Fibroblast of upper back skin (primary cell): ENCODE measurements around the gene PSMA7.

Source experiments
- DNase-seq: peaks from one replicate; pipeline ENCODE4 v3.0.0-alpha.2; 2013

The PSMA7 gene

DNA sequence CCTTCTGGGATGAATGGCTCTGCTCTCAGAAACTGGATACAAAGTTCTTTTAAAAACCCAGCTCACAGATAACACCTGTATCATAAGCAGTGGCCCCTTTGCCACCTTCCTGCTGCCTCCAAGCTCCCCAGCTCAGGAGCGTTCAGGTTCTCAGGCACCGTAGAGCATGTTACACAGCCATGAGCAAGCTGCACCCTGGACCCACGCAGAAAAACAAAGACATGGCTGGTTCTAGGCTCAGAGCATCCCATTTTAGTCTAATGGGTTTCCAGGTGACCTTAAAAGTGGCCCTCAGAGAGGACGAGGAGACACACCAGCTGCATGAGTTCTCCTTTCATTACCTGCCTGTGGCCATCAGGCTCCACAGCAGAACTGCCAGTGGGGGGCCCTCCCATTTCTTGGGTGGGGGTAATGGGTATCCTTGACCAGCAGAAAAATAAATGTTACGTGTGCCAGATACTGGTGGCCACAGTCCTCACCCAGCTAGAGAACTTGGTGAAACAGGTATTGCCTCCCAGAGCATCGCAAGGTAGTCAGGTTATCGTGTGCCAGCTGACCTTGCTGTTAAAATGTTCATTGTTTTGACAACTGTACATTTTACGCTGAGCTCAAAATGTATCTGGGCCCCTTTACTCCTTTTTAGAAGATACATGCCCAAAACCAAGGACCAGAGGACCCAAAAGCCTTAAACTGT lies 7.5 kb downstream of the PSMA7 start:
- no peak for DNase-seq

DNA sequence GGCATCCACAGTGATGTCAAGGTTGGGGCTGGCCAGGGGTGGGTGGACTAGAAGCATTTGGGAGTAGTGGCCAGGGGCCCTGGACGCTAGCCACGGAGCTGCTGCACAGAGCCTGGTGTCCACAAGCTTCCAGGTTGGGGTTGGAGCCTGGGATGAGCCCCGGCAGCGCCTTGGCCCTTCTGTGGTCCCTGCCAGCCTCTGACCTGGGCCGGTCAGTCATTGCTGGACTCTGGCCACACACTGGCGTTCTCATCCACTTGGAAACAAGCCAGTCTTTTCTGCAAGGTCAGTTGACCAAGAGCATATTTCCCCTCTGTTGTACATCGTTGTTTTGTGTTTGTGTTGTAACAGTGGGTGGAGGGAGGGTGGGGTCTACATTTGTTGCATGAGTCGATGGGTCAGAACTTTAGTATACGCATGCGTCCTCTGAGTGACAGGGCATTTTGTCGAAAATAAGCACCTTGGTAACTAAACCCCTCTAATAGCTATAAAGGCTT lies 8.4 kb downstream of the PSMA7 start:
- DNase-seq: no peak

DNA sequence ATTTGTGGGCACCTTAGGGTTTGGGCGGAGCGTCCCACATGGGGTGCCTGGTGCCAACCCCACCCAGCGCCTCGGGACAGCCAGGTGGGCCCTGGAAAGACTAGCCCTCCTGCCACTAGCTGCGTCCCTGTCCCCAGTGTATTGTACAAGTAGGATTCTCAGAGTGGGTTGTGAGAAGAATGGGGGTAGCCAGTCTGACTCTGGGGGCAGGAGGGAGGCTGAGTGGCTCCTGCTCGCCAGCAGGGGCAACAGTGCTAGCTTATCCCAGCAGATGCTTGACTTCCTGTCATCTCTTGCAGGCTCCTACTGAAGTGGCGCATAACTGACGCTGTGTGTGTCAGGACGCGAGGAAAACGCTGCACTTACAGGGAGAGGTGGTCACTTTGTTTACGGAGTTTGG lies 9.3 kb downstream of the PSMA7 start:
- DNase-seq: no peak

DNA sequence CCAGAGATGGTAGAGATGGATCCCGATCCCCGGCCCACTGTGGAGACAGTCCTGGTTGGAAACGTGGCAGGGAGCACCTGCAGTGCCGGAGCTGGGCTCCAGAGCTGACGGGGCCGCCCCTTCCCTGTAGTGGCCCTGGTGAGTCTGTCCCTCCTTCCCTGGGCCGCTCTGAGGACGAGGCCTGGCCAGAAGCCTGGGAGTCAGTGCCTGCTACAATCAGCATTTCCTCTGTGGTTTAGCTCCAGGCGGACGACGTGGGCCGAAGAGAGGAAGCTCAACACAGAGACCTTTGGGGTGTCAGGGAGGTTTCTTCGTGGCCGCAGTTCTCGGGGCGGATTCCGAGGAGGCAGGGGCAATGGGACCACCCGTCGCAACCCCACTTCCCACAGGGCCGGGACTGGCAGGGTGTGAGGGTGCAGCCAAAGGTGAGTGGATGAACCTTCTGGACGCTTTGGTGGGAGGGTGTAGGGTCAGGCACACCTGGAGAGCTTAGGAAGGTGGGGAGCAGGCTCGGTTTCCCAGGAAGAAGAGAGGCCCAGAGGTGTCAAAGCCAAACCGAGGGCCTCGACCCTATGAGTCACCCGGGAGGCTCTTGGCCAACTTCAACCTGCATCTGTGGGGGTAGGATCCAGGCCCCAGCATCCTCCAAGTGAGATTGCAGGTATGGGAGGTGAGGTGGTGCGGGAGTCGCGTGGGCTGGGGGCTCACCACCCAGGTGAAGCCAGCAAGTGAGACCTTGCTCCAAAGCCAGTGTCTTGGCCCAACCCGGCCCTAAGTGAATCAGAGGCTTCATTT lies 9.9 kb downstream of the PSMA7 start:
- no peak for DNase-seq

DNA sequence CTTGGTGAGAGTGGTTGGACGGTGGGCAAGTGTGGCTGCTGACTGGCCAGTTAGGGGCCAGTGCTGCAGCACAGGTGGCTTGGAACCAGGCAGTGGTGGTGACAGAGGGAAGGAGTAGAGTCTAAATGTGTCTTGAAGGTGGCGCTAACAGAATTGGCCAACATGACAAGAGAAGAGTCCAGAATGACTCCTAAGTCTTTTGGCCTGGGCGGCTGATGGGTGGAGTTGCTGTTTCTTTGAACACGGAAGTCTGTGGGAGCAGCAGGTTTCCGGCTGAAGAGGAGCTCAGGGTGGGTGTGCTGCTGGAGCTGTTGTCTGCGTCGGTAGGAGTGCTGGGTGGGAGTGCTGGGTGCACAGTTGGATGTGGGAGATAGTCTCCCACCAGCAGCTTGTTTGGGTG lies 10.8 kb downstream of the PSMA7 start:
- DNase-seq: no peak

DNA sequence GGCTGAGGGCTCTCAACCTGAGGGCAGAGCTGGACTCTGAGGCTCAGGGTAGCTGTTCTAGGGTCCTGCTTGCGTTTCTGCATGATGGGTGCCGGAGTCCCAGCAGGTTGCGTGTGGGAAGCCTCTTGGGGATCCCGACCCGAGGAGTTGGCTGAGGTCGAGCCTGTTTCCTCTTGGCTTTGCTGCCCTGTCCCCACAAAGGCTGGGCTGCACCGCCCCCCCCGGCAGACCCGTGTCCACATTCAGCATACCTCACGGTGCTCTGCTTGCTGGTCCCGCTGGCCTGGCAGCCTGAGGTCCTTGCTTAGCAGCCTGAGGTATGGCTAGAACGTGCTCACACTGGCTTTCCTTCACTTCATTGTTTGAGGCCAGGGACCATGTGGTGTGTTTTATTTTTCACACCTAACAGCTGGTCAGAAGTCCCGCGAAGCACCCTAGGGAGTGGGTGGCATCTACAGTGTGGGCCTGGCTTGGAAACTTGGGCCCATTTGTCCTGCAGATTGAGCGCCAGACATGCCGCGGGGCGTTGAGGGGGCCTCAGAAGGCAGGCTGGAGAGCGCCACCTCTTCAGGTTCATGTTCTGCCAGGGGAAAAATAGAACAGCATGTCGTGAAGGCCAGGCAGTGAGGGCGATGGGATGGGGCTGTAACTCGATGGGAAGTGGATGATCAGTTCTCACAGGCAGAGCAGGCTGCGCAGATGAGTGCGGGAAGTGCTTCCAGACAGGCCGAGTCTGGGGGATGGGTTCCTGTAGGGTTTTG lies 11.5 kb downstream of the PSMA7 start:
- DNase-seq: no peak

DNA sequence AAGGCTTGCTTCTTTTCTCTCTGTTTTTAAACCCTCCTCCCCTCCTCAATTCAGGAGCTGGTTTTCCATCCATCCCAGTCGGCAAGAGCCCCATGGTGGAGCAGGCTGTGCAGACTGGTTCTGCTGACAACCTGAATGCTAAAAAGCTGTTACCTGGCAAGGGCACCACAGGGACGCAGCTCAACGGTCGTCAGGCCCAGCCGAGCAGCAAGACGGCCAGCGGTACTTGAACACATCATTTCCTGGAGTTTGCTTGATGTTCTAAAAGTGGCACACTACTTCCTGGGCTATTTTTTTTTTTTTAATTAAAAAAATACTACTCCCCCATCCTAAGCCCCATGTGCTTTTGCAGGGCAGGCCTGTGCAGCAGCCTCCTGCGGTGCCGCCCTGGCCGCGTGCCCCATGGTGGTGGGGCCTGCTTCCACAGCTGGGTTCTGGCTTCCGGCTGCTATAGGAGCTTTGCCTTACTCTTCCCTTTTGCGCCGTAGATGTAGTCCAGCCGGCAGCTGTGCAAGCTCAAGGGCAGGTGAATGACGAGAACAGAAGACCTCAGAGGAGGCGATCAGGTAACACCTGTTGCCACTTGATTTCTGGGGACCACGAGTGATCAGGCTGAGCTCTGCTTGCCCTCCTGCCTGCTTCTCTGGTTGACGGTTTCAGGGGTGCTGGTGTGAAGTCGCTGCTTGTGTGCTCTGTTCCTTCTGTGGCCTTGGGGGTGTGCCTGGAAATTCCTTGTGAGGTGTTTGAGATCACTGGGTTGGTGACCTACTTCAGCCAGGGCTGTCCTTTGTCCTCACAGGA lies 13.3 kb downstream of the PSMA7 start:
- no peak for DNase-seq

DNA sequence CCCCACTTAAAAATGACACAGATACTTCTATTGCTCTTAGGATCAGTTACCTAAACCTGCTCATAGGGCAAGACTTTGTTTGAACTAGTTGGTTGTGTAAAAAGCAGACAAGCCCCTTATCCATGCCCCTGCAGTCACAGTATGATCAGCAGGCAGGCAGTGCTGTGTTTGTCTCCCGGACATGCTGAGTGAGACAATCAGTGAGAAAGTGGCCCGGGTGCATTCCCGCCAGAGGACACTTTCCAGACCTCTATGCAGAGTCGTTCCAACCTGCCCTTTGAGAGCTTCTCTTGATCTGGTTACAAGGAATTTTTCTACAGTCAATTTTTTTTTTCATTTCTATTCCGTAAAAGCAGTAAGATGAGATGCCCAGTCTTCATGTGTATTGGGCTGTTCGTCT lies 14.7 kb downstream of the PSMA7 start:
- DNase-seq: no peak

DNA sequence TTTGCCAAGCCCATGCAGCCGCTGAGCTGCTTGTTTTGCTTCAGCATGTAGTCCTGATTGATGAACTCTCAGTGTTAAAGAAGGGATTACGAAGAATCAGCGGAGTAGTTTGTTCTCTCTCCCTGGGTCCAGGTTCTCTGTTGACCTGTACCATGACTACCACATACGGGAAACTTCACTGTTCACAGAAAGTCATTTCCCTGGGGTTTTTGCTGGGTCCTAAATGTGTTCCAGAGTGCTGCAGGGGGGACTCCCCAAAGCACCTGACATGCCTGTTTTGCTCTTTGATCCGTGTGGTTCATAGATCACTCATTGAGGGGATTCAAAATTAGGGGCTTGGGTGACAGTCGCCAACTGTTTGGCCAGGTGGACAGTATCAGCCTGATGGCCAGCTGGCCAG lies 15.4 kb downstream of the PSMA7 start:
- DNase-seq: no peak

DNA sequence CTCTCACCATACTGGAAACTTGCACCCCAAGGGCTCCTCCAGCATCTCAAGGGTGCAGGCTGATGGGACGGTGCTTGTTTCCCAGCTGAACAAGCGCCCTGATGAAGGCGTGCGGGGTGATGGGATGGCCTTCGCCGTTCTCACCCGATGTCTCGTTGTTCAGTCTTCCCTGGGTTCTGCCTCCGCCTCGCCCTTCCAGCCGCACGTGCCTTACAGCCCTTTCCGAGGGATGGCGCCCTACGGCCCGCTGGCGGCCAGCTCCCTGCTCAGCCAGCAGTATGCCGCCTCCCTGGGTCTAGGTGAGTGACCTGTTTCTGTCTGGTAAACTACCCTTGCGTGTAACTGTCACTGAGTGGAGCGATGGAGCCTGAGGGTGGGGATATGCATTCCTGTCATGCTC lies 17.1 kb downstream of the PSMA7 start:
- no peak for DNase-seq

DNA sequence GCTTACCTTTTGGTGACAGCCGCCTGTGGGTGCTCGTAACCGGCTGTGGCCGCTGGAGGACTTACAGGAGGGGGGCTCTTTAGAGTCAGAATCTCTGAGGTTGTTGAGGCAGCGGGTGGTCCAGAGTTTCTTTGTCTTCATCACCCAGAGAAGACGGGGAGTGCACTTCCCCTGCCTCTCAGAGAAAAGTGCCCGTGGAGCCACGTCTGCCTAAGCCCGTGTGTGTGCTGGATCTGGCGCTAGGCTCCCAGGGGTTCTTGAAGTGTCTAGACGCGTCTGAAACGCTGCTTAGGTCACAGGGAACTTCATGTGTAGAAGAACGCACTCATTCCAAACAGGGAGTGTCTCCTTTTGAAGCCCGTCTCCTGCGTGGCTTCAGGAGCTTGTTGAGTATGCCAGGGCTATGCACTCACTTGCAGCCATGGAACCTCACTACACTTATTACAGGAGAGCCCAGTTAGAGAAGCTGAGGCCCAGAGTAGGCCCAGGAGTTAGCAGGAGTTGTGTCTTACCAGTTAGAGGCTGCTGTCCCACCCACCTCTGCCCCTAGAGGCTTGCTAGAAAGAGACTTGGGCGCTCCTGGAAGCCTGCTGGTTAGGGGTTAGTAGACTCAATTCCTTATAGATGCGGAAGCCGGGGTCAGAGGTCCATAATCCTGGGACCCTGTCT lies 19.6 kb downstream of the PSMA7 start:
- DNase-seq: peak; percentile 32

DNA sequence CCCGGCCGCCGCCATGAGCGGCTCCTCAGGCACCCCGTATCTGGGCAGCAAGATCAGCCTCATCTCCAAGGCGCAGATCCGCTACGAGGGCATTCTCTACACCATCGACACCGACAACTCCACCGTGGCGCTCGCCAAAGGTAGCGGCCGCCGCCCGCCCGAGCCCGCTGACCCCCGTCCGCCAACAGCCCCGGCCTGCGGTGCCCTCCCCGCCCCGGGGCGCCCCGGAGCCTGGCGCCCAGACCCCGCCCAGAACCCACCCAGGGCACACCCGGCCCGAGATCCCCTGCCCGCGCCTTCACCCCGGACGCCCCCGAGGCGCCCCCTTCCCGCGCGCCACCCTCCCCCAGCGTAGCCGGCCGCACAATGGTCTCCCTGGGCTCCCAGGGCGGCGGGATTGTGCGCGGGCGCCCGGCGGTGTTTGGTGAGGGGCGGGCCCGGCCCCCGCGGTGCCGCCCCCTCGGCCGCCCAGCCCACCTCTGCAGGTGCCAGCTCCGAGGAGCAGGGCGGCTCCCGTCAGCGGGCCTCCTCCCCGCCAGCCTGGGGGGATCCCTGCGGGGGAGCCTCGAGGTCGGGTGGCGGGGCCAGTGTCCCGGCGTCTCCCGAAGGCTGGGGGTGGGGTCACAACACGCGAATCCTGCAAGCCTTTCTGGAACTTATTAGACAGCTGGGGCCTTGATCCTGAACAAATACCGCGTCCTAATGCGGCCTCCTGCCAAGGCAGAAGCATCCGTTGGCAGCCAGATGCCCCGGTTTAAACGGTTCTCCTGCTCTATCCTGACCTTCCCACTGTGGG lies 20.3 kb downstream of the PSMA7 start:
- DNase-seq: peak; percentile 34

DNA sequence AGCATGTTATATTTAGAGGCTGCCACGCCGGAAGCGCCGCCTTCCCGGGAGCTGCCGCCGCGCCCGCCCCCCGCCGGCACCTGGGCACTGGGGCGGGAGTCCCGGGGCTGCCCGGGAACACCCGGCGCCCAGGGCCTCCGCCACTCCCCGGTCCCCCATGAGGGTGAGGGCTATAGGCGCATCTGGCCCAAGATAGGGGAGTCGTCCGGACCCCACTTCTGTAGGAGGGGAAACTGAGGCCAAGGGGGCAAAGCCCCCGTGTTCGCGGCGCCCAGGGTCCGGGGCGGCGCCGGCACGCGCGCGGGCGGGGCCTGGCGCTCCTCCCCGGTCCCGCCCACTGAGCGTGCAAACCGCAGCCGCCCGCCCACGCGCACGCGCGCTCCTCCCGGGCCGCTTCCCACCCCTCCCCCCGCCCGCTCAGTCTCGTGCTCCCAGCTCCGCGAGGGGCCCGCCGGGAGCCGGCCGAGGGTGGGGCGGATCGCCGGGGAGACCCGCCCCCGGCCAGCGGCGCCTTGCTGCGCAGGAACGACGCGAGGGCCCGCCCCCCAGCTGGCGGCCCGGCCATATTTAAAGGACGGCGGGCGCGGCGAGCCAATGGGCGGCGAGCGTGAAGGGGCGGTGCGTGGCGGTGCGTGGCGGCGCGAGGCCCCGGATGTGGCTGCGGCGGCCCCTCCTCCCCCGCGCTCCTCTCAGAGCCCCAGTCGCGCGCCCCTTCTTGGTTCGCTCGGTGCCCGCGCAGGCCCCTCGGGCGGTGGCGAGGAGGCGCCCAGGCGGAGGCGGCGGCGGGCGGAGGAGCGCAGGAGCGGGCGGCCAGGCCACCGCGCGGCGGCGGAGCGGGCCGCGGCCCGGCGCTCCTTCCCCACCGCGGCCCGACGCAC lies 21.2 kb downstream of the PSMA7 start, which contains the start of gene LSM14B:
LSM14B (plus strand) TSS at position 700 of the 878 bp plus-strand sequence. CDS start 192 bp downstream, outside the sequence.
- DNase-seq: peak; percentile 97

DNA sequence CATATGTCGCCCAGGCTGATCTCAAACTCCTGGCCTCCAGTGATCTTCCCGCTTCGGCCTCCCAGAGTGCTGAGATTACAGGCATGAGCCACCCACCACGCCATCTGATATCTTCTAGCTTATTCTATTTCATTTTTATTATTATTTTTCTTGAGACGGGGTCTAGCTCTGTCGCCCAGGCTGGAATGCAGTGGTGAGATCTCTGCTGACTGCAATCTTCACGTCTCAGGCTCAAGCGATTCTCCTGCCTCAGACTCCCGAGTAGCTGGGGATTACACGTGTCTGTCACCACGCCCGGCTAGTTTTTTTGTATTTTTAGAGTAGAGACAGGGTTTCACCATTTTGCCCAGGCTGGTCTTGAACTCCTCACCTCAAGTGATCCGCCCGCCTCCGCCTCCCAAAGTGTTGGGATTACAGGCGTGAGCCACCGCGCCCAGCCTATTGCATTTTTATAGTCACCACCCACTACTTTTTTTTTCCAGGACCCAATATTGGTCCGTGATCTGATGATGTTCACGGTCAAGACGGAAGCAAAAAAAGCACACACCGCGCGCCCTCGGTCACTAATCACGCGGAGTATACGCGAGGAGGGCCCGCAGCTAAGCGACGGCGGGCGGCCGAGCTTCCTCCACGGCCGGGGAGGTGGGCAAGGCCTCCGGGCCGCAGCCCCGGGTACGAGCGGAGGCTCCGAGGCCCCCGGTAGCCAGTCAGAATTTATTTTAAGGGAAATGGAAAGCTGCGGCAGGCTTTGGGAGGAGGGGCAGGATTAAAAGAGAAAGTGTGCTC lies 22.0 kb downstream of the PSMA7 start:
- peak; percentile 45 for DNase-seq

DNA sequence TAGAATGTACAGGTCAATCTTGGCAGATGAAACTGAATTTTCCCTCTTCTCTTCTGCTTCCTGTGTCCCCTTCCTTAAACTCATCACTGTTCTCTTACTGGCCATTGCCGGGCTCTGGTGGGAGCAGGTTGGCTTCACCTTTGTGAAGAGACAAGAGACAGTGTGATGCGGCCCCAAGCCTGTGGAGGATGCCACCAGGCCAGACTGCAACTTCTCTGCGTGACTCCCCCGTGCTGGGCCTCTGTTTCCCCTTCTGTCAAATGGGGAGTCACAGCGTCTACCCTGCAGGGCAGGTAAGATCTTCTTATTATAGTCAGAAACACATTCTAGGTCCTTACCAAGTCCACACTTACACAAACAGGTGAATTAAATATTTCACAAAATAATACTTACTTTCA lies 22.8 kb downstream of the PSMA7 start:
- DNase-seq: no peak

DNA sequence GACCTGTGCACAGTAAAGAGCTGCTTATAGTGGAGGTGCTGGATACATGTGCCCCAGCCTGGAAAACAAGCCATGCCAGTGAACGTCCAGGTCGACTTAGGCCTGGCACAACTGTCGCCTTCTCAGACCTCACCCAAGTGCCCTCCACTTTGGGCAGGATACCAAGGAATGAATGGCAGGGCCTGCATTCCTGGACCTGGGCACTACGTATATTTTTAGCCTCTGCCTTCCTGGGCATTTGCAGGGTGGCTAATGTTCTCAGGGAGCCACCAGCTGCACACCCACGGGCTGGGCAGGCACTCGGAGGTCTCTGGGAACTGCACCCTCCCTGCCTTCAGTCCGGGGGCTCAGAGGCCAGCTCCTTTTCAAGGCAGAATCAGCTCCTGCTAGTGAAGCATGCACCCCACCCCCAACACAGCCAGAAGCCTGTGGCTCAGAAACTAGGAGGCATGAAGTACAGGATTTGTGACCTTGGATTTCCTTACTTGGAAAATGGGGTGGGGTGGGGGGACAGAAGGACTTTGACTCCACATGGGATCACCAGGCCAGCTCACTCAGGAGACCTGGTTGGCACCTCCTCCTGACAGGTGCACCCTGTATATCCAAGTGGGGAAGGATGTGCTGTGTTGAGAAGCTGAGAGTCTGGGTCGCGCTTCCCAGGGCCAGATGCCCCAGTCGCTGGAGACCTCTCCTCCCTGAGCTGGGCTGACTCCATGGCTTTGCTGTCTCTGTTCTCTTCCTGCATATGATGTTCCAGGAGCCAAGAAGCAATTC lies 23.4 kb downstream of the PSMA7 start:
- DNase-seq: no peak

DNA sequence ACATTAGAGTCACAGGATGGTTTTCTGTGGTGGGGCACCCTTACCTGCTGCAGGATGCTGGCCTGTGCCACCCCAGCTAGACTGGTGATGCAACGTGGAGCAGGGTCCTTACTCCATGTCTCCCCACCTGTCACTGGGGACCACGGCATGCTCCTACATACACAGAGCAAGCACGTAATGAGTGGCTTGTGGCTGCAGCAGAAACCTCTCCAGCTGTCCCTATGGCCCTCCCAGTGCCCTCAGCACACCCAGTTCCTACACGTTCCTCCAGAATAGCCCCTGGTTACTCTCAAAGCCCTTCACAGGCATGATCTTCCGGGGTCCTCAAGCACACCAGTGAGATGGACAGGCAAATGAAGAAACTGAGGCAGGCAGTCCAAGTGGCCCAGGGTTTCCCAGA lies 24.1 kb downstream of the PSMA7 start:
- DNase-seq: no peak
